Measurements from ENCODE around the gene STUB1. TPM values are rescaled to one million over a fixed set of nuclear protein-coding genes. Genes with fewer than 3 reads are reported as not detected.
A peak's percentile ranks its signal among the peaks of the same experiment; 100 is the strongest.

STUB1 gene
- total RNA-seq, 1 donor from 2014 or later: 258 TPM

GRCh38 chr16:727291-727977, 47.2 kb downstream of the STUB1 start:
- Histone ChIP-seq H3K27me3 (peaks cover 13% of the 10 kb centered on the region), H3K27ac (no peak overlapping the region), H3K4me3 (peak overlapping the region; percentile 52 to 65), H3K4me1 (peaks cover 19 to 22% of the 10 kb centered on the region in 2 donors), H3K9me3 (no peaks in the 10 kb centered on the region), H3K36me3 (peaks cover 5 to 20% of the 10 kb centered on the region in 2 donors)
- intact Hi-C loops (cut with DNase I): no loop called here
- TF ChIP-seq CTCF (IDR thresholded peaks at IDR 0.05): no peak
- no peak for DNase-seq (ENCODE audit: low spot score in 2 of 2)

- no peaks in the 10 kb centered on the region for H3K9me3 ChIP-seq
- TF ChIP-seq CTCF (IDR thresholded peaks at IDR 0.05): no peak
- no peak overlapping the region for H3K27ac ChIP-seq
- intact Hi-C loops (cut with DNase I): no loop called here
- peak overlapping the region; percentile 52 to 65 for H3K4me3 ChIP-seq
- H3K36me3 ChIP-seq: peaks cover 14 to 29% of the 10 kb centered on the region in 2 donors
- peaks cover 19 to 22% of the 10 kb centered on the region in 2 donors for H3K4me1 ChIP-seq
- peaks cover 13% of the 10 kb centered on the region for H3K27me3 ChIP-seq
- DNase-seq (ENCODE audit: low spot score in 2 of 2): peak in 1 of 2 donors; percentile 78
These were observed 48.1 kb downstream of the STUB1 start for GRCh38 chr16:728131-728889.

GRCh38 chr16:728890-729744, 48.9 kb downstream of the STUB1 start:
- Histone ChIP-seq H3K4me1 (peaks cover 19 to 22% of the 10 kb centered on the region in 2 donors), H3K27me3 (peaks cover 13% of the 10 kb centered on the region), H3K9me3 (no peaks in the 10 kb centered on the region), H3K4me3 (peak overlapping the region in 1 of 2 donors; percentile 65), H3K36me3 (peaks cover 21 to 37% of the 10 kb centered on the region in 2 donors), H3K27ac (no peak overlapping the region)
- DNase-seq (ENCODE audit: low spot score in 2 of 2): no peak
- intact Hi-C loops (cut with DNase I): no loop called here
- TF ChIP-seq CTCF (IDR thresholded peaks at IDR 0.05): no peak

GRCh38 chr16:729768-730665, 49.8 kb downstream of the STUB1 start:
- DNase-seq (ENCODE audit: low spot score in 2 of 2): no peak
- peaks cover 19 to 22% of the 10 kb centered on the region in 2 donors for H3K4me1 ChIP-seq
- intact Hi-C loops (cut with DNase I): no loop called here
- peaks cover 23 to 46% of the 10 kb centered on the region in 2 donors for H3K36me3 ChIP-seq
- H3K27ac ChIP-seq: no peak overlapping the region
- no peaks in the 10 kb centered on the region for H3K9me3 ChIP-seq
- H3K27me3 ChIP-seq: peaks cover 13% of the 10 kb centered on the region
- H3K4me3 ChIP-seq: no peak overlapping the region
- TF ChIP-seq CTCF (IDR thresholded peaks at IDR 0.05): no peak
